Transverse colon (tissue), 4 donors: ENCODE results near the gene PTPN3. TPM values are rescaled to one million over a fixed set of nuclear protein-coding genes. Genes with fewer than 3 reads are reported as not detected.

Source experiments
- DNase-seq: peaks from one replicate; pipeline ENCODE4 v3.0.0-alpha.2; 2019
- H3K27ac ChIP-seq, 4 donors: fragments of 200-600 bp; sonication (generic); 2 replicates each; pipeline ENCODE4 v1.5.1; 2016 to 2018; ENCODE audit warnings: inconsistent platforms in 4 of 4
- H3K27me3 ChIP-seq: fragments of 200-600 bp; sonication (generic); 2 replicates; pipeline ENCODE4 v1.5.1; 2017; ENCODE audit warnings: inconsistent platforms
- H3K36me3 ChIP-seq, 4 donors: fragments of 200-600 bp; sonication (generic); 2 replicates each; pipeline ENCODE4 v1.5.1; 2017 to 2019; ENCODE audit warnings: inconsistent platforms in 4 of 4
- H3K4me1 ChIP-seq, 4 donors: fragments of 200-600 bp; sonication (generic); 2 replicates each; pipeline ENCODE4 v1.5.1; 2017 to 2020; ENCODE audit warnings: inconsistent platforms in 4 of 4
- H3K4me3 ChIP-seq, 4 donors: fragments of 200-600 bp; sonication (generic); 1 replicate in 1 of 4; 2 replicates in 3 of 4; pipeline versions ENCODE4 v1.5.1 to v1.6.1; 2017 to 2019; ENCODE audit warnings: inconsistent platforms in 4 of 4
- H3K9me3 ChIP-seq, 2 donors: fragments of 200-600 bp; sonication (generic); 2 replicates each; pipeline ENCODE4 v1.5.1; 2017 to 2019; ENCODE audit warnings: inconsistent platforms in 2 of 2
- CTCF ChIP-seq, 5 experiments: fragments of 200-600 bp in 3 of 5; fragments of 450-650 bp in 2 of 5; sonication (generic) in 3 of 5; IDR thresholded peaks; 1 replicate in 2 of 5; 2 replicates in 3 of 5; pipeline ENCODE4 v1.5.1; 2016 to 2017; ENCODE audit warnings: antibody characterized with exemption in 5 of 5, inconsistent platforms in 3 of 5, mild to moderate bottlenecking in 2 of 5, moderate library complexity in 1 of 5
- EP300 ChIP-seq: sonication (generic); formaldehyde crosslinking; IDR thresholded peaks from one replicate; pipeline ENCODE4 v1.6.1; 2017; ENCODE audit warnings: antibody characterized with exemption, low read depth
- POLR2A ChIP-seq: fragments of 450-650 bp; IDR thresholded peaks from one replicate; pipeline ENCODE4 v1.6.1; 2016; ENCODE audit warnings: antibody characterized with exemption, mild to moderate bottlenecking, moderate library complexity
- POLR2AphosphoS5 ChIP-seq, 3 donors: sonication (generic); formaldehyde crosslinking; IDR thresholded peaks; one replicate each; pipeline ENCODE4 v1.6.1; 2016; ENCODE audit warnings: antibody characterized with exemption in 3 of 3
- WGBS, 2 donors: methylation state at CpG; one replicate each; pipeline ENCODE4 v1.1.5; 2018; ENCODE audit warnings: low coverage in 1 of 2; 5-methylcytosine and 5-hydroxymethylcytosine counted together
- in situ Hi-C, 4 donors: fragments of 200-750 bp; cut with MboI; loops; one replicate each; pipeline versions ENCODE4 v1.15.0 to v1.15.1; 2017; ENCODE audit warnings: low sequenced_read_pairs in 3 of 4, low pct_ligation_motif_present in 1 of 4, low pct_unique_long_range_greater_than_20kb in 1 of 4
- intact Hi-C: fragments of 100-400 bp; cut with DNase I; formaldehyde crosslinking; loops from one replicate; pipeline ENCODE4 v1.15.1; 2023; ENCODE audit warnings: low total_unique reads
- total RNA-seq, 4 donors: library from RNA; depleted of rRNA; stranded (reverse); fragments of >200 nt; gene quantifications; one replicate each; pipeline ENCODE4 v1.1.0, GENCODE V29; 2016

PTPN3 gene
- total RNA-seq, 4 donors from 2014 or later: 12.7 to 27.0 (median 18.1) TPM

DNA sequence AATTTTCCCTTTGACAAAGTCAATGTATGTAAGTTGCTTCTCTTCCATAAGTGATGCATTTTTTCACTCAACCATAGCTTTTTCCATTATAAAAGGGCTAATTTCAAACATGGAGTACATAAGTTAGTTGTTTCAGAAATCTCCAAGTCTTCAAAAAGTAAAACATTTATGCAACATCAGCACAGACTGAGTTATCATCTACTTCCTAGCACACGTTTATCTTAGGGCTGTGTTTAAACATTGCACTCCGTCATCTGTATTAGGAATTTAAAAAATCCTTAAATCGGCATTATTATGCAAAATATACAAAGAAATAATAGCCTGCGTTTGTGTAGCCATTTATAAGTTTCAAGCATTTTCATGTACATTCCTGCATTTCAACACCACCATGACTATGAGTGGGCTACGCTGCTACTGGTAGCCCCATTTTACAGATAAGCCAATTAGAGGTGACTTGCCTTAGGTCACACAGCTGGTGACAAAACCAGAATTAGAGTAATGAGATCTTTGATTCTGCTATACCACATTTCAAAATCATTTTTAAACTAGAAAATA is 43.4 kb downstream of the PTPN3 start:
- Histone ChIP-seq H3K27ac (no peak overlapping the region), H3K4me3 (no peak overlapping the region), H3K4me1 (no peaks in the 10 kb centered on the region), H3K9me3 (no peaks in the 10 kb centered on the region), H3K36me3 (no peaks in the 10 kb centered on the region), H3K27me3 (no peaks in the 10 kb centered on the region)
- no peak for DNase-seq
- TF ChIP-seq POLR2A (no peak), EP300 (no peak), POLR2AphosphoS5 (IDR thresholded peaks at IDR 0.05) (no peak), CTCF (IDR thresholded peaks at IDR 0.05) (no peak)
- intact Hi-C loops: no loop called here
- WGBS, 2 donors: 82 to 95% methylated on average over 5 of the region's 5 CpGs
- in situ Hi-C loops: no loop called here

GRCh38 chr9:109454041-109454440 is 44.1 kb downstream of the PTPN3 start:
- in situ Hi-C loops: no loop called here
- Histone ChIP-seq H3K4me3 (no peak overlapping the region), H3K36me3 (no peaks in the 10 kb centered on the region), H3K9me3 (no peaks in the 10 kb centered on the region), H3K27me3 (no peaks in the 10 kb centered on the region), H3K4me1 (no peaks in the 10 kb centered on the region), H3K27ac (no peak overlapping the region)
- DNase-seq: no peak
- intact Hi-C loops: no loop called here
- no peak for TF ChIP-seq POLR2AphosphoS5 (IDR thresholded peaks at IDR 0.05)
- TF ChIP-seq POLR2A: no peak
- no peak for TF ChIP-seq CTCF (IDR thresholded peaks at IDR 0.05)
- no peak for TF ChIP-seq EP300

GRCh38 chr9:109453210-109453842 is 44.8 kb downstream of the PTPN3 start:
- H3K4me1 ChIP-seq: no peaks in the 10 kb centered on the region
- in situ Hi-C loops: no loop called here
- no peaks in the 10 kb centered on the region for H3K9me3 ChIP-seq
- no peak for TF ChIP-seq POLR2A
- no peak for TF ChIP-seq CTCF (IDR thresholded peaks at IDR 0.05)
- no peak for TF ChIP-seq POLR2AphosphoS5 (IDR thresholded peaks at IDR 0.05)
- TF ChIP-seq EP300: no peak
- H3K4me3 ChIP-seq: no peak overlapping the region
- H3K27ac ChIP-seq: no peak overlapping the region
- intact Hi-C loops: no loop called here
- H3K36me3 ChIP-seq: no peaks in the 10 kb centered on the region
- WGBS, 2 donors: 77 to 100% methylated on average over 2 to 3 of the region's 3 CpGs
- H3K27me3 ChIP-seq: no peaks in the 10 kb centered on the region
- no peak for DNase-seq

- Histone ChIP-seq H3K9me3 (no peaks in the 10 kb centered on the region), H3K4me3 (no peak overlapping the region), H3K27me3 (no peaks in the 10 kb centered on the region), H3K36me3 (no peaks in the 10 kb centered on the region), H3K27ac (no peak overlapping the region), H3K4me1 (no peaks in the 10 kb centered on the region)
- in situ Hi-C loops (no loop called here), intact Hi-C loops (no loop called here)
- 94 to 100% methylated on average over 1 to 3 of the region's 3 CpGs for WGBS, 2 donors
- no peak for TF ChIP-seq EP300
- TF ChIP-seq POLR2AphosphoS5 (IDR thresholded peaks at IDR 0.05): no peak
- TF ChIP-seq CTCF (IDR thresholded peaks at IDR 0.05): no peak
- TF ChIP-seq POLR2A: no peak
- DNase-seq: no peak
These were observed 45.3 kb downstream of the PTPN3 start for GRCh38 chr9:109452761-109453160.
